OCI-LY7 (cell line): ENCODE measurements around the gene EVC. TPM values are rescaled to one million over a fixed set of nuclear protein-coding genes. Genes with fewer than 3 reads are reported as not detected.

ENCODE experiments used
- BruUV-seq: library from RNA; stranded (reverse); fragments of 400-500 nt; replicated peaks from 2 replicates; lab custom pipeline; 2021; lab: Mats Ljungman, UMichigan
- CTCF ChIA-PET: fragments of 300-600 bp; sonication (Branson Sonifier 250); formaldehyde crosslinking; loops from one replicate; lab custom pipeline; 2022; ENCODE audit warnings: antibody characterized with exemption; ENCODE audit not compliant: unreplicated experiment; lab: Charles Lee
- POLR2A ChIA-PET: fragments of 300-600 bp; sonication (Branson Sonifier 250); formaldehyde crosslinking; loops from one replicate; lab custom pipeline; 2022; ENCODE audit warnings: antibody characterized with exemption; lab: Charles Lee
- DNase-seq: peaks from one replicate; pipeline ENCODE4 v3.0.0-alpha.2; 2015; ENCODE audit warnings: low spot score
- H2AFZ ChIP-seq: fragments of 200-600 bp; sonication (generic), shearing (Covaris generic); 2 replicates; pipeline ENCODE4 v1.6.1; 2014; ENCODE audit warnings: mild to moderate bottlenecking, antibody characterized with exemption, low read length, moderate library complexity
- H3K27ac ChIP-seq: fragments of 200-600 bp; sonication (generic); 2 replicates; pipeline ENCODE4 v1.5.1; 2014; ENCODE audit warnings: mixed run types, low read depth, mild to moderate bottlenecking, moderate library complexity, low read length, inconsistent platforms; ENCODE audit not compliant: poor library complexity, severe bottlenecking
- H3K36me3 ChIP-seq: fragments of 200-600 bp; sonication (generic); 2 replicates; pipeline ENCODE4 v1.6.1; 2014; ENCODE audit warnings: mild to moderate bottlenecking, antibody characterized with exemption, low read length, moderate library complexity, mixed read lengths; ENCODE audit not compliant: insufficient read depth
- H3K4me1 ChIP-seq: fragments of 200-600 bp; sonication (generic); 2 replicates; pipeline ENCODE4 v1.5.1; 2014; ENCODE audit warnings: mild to moderate bottlenecking, low read length; ENCODE audit not compliant: insufficient read depth, poor library complexity, severe bottlenecking
- H3K4me2 ChIP-seq: fragments of 200-600 bp; sonication (generic); 2 replicates; pipeline ENCODE4 v1.6.1; 2014; ENCODE audit warnings: mild to moderate bottlenecking, low read length
- H3K4me3 ChIP-seq: fragments of 200-600 bp; sonication (generic); 2 replicates; pipeline ENCODE4 v1.5.1; 2014; ENCODE audit warnings: mild to moderate bottlenecking, low read depth, low read length; ENCODE audit not compliant: poor library complexity, severe bottlenecking
- H3K79me2 ChIP-seq: fragments of 200-600 bp; sonication (generic); 2 replicates; pipeline ENCODE4 v1.6.1; 2016; ENCODE audit warnings: low read depth, mild to moderate bottlenecking, low read length, moderate library complexity, mixed read lengths; ENCODE audit not compliant: insufficient read depth
- H3K9me2 ChIP-seq: fragments of 200-600 bp; sonication (generic); 2 replicates; pipeline ENCODE4 v1.6.1; 2016; ENCODE audit warnings: mild to moderate bottlenecking, low read length, mixed read lengths; ENCODE audit not compliant: insufficient read depth
- H3K9me3 ChIP-seq: fragments of 200-600 bp; sonication (generic); 2 replicates; pipeline ENCODE4 v1.6.1; 2014; ENCODE audit warnings: mild to moderate bottlenecking, mixed run types, low read length, mixed read lengths
- H4K20me1 ChIP-seq: fragments of 200-600 bp; sonication (generic); 2 replicates; pipeline ENCODE4 v1.6.1; 2014; ENCODE audit warnings: mild to moderate bottlenecking, antibody characterized with exemption, low read length, moderate library complexity, mixed read lengths; ENCODE audit not compliant: insufficient read depth
- CTCF ChIP-seq: fragments of 200-600 bp; sonication (generic); conservative IDR thresholded peaks from 2 replicates; pipeline ENCODE4 v1.5.1; 2014; ENCODE audit warnings: mild to moderate bottlenecking, antibody characterized with exemption, low read length, moderate library complexity, mixed read lengths
- EZH2phosphoT487 ChIP-seq: fragments of 200-600 bp; sonication (generic); IDR thresholded peaks from 2 replicates; pipeline ENCODE4 v1.6.1; 2018; ENCODE audit warnings: low read depth, borderline replicate concordance, mild to moderate bottlenecking, mixed run types, antibody characterized with exemption, low read length, moderate library complexity, mixed read lengths
- intact Hi-C: fragments of 100-400 bp; cut with micrococcal nuclease; formaldehyde crosslinking; loops from one replicate; pipeline ENCODE4 v1.10.0; 2022; ENCODE audit not compliant: unreplicated experiment
- total RNA-seq, 2 experiments: library from RNA; depleted of rRNA in 1 of 2; stranded (reverse); fragments of >200 nt in 1 of 2; shearing (Covaris generic) in 1 of 2; gene quantifications; 2 replicates each; pipeline ENCODE4 v1.2.3, GENCODE V29; 2014 to 2022

EVC gene
- total RNA-seq, 2 experiments from 2014 or later = not detected

GRCh38 chr4:5783486-5783885 is 72.5 kb downstream of the EVC start:
- Histone ChIP-seq H3K4me2 (no peak overlapping the region), H3K9me2 (no peaks in the 10 kb centered on the region), H4K20me1 (no peaks in the 10 kb centered on the region), H3K4me1 (no peaks in the 10 kb centered on the region), H2AFZ (no peak overlapping the region), H3K4me3 (no peak overlapping the region), H3K27ac (no peak overlapping the region), H3K9me3 (no peaks in the 10 kb centered on the region), H3K79me2 (no peaks in the 10 kb centered on the region), H3K36me3 (no peaks in the 10 kb centered on the region)
- TF ChIP-seq CTCF (no peak), EZH2phosphoT487 (no peak)
- BruUV-seq = no TSS peak
- DNase-seq = no peak
- CTCF ChIA-PET = interaction anchor here (0.6 kb wide), 1 partner anchor 1487 kb away, joined by 3 read pairs; no protein-coding TSS in a partner anchor
- intact Hi-C loops = no loop called here
- POLR2A ChIA-PET = no interaction called here

GRCh38 chr4:5784021-5784420 is 73.0 kb downstream of the EVC start:
- Histone ChIP-seq H3K4me1 (no peaks in the 10 kb centered on the region), H2AFZ (no peak overlapping the region), H3K9me2 (no peaks in the 10 kb centered on the region), H3K36me3 (no peaks in the 10 kb centered on the region), H4K20me1 (no peaks in the 10 kb centered on the region), H3K4me2 (no peak overlapping the region), H3K4me3 (no peak overlapping the region), H3K79me2 (no peaks in the 10 kb centered on the region), H3K9me3 (no peaks in the 10 kb centered on the region), H3K27ac (no peak overlapping the region)
- no peak for DNase-seq
- ChIA-PET CTCF (interaction anchor here (0.6 kb wide), 1 partner anchor 1487 kb away, joined by 3 read pairs; no protein-coding TSS in a partner anchor), POLR2A (no interaction called here)
- intact Hi-C loops = no loop called here
- no TSS peak for BruUV-seq
- no peak for TF ChIP-seq CTCF
- TF ChIP-seq EZH2phosphoT487 = no peak

GRCh38 chr4:5784960-5785611 is 74.1 kb downstream of the EVC start:
- TF ChIP-seq CTCF = no peak
- TF ChIP-seq EZH2phosphoT487 = no peak
- no peaks in the 10 kb centered on the region for H4K20me1 ChIP-seq
- H3K9me3 ChIP-seq = no peaks in the 10 kb centered on the region
- intact Hi-C loops = no loop called here
- BruUV-seq = no TSS peak
- no peaks in the 10 kb centered on the region for H3K4me1 ChIP-seq
- no peak overlapping the region for H3K27ac ChIP-seq
- ChIA-PET CTCF (no interaction called here), POLR2A (no interaction called here)
- H3K9me2 ChIP-seq = no peaks in the 10 kb centered on the region
- H3K4me2 ChIP-seq = no peak overlapping the region
- DNase-seq = no peak
- no peaks in the 10 kb centered on the region for H3K36me3 ChIP-seq
- no peak overlapping the region for H2AFZ ChIP-seq
- no peaks in the 10 kb centered on the region for H3K79me2 ChIP-seq
- no peak overlapping the region for H3K4me3 ChIP-seq
